ENCODE data around the gene SYNGR1.
A peak's percentile ranks its signal among the peaks of the same experiment; 100 is the strongest.

SYNGR1 gene

DNA sequence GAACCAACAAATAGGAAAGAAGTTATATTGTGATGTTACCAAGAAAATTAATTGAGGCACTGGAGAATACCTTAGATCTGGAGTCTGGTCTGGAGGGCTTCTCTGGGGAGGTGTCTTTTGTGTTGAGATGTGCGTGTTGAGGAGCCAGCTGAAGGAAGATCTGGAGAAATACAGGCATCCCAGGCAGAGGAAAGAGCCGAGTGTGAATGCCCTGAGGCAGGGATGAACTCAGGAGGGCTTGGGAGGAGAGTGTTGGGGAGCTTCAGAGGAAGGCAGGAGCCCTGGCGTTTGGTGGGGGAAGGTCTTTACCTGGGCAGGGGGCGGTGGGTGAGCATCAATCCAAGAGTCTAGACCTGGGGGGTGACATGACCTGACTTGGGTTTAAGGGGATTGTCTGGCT lies 13.1 kb downstream of the SYNGR1 start:
- no peak for DNase-seq
- Histone ChIP-seq H3K4me3 (ENCODE audit: low read depth, low read length) (peak overlapping the region; percentile 12; the same call in 1 of the 2 replicates), H3K9me3 (ENCODE audit: severe bottlenecking) (no peaks in the 10 kb centered on the region), H3K36me3 (peaks cover 23% of the 10 kb centered on the region), H3K27ac (peak overlapping the region; percentile 95), H3K27me3 (ENCODE audit: insufficient read depth, low read depth, severe bottlenecking) (no peaks in the 10 kb centered on the region)
- TF ChIP-seq, protein P1, sequence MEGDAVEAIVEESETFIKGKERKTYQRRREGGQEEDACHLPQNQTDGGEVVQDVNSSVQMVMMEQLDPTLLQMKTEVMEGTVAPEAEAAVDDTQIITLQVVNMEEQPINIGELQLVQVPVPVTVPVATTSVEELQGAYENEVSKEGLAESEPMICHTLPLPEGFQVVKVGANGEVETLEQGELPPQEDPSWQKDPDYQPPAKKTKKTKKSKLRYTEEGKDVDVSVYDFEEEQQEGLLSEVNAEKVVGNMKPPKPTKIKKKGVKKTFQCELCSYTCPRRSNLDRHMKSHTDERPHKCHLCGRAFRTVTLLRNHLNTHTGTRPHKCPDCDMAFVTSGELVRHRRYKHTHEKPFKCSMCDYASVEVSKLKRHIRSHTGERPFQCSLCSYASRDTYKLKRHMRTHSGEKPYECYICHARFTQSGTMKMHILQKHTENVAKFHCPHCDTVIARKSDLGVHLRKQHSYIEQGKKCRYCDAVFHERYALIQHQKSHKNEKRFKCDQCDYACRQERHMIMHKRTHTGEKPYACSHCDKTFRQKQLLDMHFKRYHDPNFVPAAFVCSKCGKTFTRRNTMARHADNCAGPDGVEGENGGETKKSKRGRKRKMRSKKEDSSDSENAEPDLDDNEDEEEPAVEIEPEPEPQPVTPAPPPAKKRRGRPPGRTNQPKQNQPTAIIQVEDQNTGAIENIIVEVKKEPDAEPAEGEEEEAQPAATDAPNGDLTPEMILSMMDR (IDR thresholded peaks at IDR 0.05; ENCODE audit: low read depth, low read length) = no peak

DNA sequence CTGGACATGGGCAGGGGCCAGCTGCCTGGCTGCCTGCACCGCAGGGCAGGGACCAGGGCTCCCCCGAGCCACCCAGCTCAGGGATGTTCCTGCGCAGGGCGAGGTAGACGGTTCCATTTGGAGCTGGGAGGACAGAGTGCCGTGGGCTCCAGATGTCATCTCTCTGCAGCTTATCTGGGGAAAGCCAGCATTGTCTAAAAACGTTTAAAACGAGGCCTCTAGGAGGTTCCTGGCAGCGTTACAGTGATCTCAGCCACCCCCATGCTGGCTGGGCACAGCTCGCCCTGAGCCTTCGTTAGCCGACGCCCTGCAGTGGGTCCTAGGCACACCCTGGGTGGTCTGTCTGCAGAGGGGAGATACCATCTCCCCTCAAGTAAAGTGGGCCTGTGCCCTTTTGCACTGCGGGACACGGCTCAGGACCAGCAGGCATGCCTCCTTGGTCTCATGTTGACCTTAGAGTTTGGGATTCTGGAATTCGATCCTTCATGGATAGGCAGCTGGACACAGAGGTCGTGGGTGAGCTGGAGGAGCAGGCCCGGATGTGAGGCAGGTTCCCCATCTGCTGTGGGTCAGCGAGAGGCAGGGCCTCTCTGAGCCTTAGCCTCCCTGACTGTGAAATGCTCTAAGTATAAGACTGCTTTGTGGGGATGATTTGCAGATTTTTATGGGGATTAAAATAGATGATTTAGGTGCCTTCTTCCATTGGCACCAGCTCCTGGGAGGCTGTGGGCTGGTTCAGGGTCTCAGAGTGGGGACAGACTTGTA lies 14.1 kb downstream of the SYNGR1 start:
- Histone ChIP-seq H3K9me3 (ENCODE audit: severe bottlenecking) (no peaks in the 10 kb centered on the region), H3K4me3 (ENCODE audit: low read depth, low read length) (no peak overlapping the region), H3K27ac (peak overlapping the region; percentile 95), H3K27me3 (ENCODE audit: insufficient read depth, low read depth, severe bottlenecking) (no peaks in the 10 kb centered on the region), H3K36me3 (peaks cover 17% of the 10 kb centered on the region)
- DNase-seq = peak; percentile 72
- TF ChIP-seq, protein P1 (IDR thresholded peaks at IDR 0.05; ENCODE audit: low read depth, low read length) = no peak

DNA sequence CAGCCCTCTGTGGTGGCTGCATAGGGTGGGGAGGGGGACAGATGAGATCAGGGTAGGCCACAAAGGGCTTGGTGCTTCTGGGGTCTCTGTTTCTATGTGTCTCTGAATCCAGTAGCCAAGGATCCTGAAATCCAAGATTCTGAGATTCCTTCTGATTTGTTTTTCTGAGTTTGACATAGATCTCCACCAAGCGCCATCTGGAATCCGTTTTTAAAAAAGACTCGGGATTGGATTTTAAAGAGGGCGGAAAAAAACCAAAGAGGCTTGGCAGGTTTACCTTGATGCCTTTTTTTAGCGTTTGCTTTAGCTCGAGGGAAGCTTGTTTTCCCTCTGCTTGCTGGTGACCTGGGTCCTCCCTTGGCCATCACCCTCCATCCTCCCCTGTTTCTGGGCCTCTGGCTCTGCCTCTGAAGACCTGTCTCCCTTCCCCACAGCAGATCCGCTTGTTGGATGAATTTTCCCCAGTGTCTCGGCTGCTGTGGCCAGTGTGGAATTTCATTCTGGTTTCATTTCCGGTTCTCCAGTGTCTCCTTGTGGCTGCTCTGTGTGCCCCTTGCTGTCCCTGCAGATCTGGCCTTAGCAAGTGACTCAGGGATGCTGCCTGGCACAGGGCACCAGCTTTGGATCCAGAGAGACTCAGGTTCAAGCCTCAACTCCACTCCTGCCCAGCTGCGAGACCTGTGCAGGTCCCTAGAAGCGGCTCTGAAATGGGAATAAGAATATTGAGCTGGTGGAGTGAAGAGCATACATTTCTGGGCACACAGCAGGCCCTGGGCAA lies 15.1 kb downstream of the SYNGR1 start:
- peak; percentile 38 for DNase-seq
- no peaks in the 10 kb centered on the region for H3K9me3 ChIP-seq (ENCODE audit: severe bottlenecking)
- TF ChIP-seq, protein P1 (IDR thresholded peaks at IDR 0.05; ENCODE audit: low read depth, low read length) = peak; percentile 46
- no peaks in the 10 kb centered on the region for H3K27me3 ChIP-seq (ENCODE audit: insufficient read depth, low read depth, severe bottlenecking)
- H3K4me3 ChIP-seq (ENCODE audit: low read depth, low read length) = no peak overlapping the region
- peaks cover 13% of the 10 kb centered on the region for H3K36me3 ChIP-seq
- peak overlapping the region; percentile 95 for H3K27ac ChIP-seq

DNA sequence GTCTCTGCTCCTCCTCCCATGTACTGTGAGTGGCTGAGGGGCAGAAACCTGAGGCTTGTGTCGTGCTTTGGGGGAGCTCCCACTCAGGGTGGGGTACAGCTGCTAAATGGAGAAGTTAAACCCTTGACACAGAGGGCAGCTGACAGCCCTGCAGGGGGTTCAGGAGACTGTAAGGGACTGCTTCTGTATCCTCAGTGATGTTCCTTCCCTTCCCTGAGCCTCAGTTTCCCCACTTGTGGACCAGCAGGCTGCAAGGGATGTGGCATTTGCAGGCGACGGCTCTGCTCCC lies 15.6 kb downstream of the SYNGR1 start:
- H3K4me3 ChIP-seq (ENCODE audit: low read depth, low read length) = no peak overlapping the region
- TF ChIP-seq, protein P1 (IDR thresholded peaks at IDR 0.05; ENCODE audit: low read depth, low read length) = no peak
- H3K9me3 ChIP-seq (ENCODE audit: severe bottlenecking) = no peaks in the 10 kb centered on the region
- no peak for DNase-seq
- peaks cover 11% of the 10 kb centered on the region for H3K36me3 ChIP-seq
- peak overlapping the region; percentile 95 for H3K27ac ChIP-seq
- no peaks in the 10 kb centered on the region for H3K27me3 ChIP-seq (ENCODE audit: insufficient read depth, low read depth, severe bottlenecking)

DNA sequence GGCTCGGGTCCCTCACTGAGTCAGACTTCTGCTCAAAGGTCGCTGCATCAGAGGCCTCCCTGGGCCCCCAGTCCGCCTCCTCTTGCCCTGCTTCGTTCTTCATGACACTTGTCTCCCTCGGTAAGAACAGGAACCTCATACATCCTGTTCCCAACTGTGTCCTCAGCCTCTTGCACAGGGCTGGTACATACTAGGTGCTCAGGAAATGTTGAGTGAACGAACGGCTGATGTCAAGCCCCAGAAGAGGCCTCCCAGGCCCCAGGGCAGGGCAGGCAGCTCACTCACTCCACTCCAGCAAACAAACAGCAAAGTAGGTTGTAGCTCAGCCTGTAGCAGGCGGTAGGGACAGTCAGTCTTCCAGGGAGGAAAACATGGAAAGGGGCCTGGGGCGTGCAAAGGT lies 17.2 kb downstream of the SYNGR1 start:
- no peak overlapping the region for H3K4me3 ChIP-seq (ENCODE audit: low read depth, low read length)
- TF ChIP-seq, protein P1 (IDR thresholded peaks at IDR 0.05; ENCODE audit: low read depth, low read length) = no peak
- peaks cover 3% of the 10 kb centered on the region for H3K9me3 ChIP-seq (ENCODE audit: severe bottlenecking)
- DNase-seq = no peak
- no peak overlapping the region for H3K27ac ChIP-seq
- H3K36me3 ChIP-seq = peaks cover 15% of the 10 kb centered on the region
- H3K27me3 ChIP-seq (ENCODE audit: insufficient read depth, low read depth, severe bottlenecking) = no peaks in the 10 kb centered on the region

All from WERI-Rb-1 (cell line).